ENCODE results near the gene STUB1. TPM values are rescaled to one million over a fixed set of nuclear protein-coding genes. Genes with fewer than 3 reads are reported as not detected.

STUB1 gene
- total RNA-seq, 1 experiment from 2014 or later: 102 TPM

GRCh38 chr16:718922-719321 lies 38.7 kb downstream of the STUB1 start:
- Histone ChIP-seq H3K27me3 (ENCODE audit: insufficient read depth, low read length) (no peaks in the 10 kb centered on the region; the same call in 1 of the 2 replicates), H3K9ac (ENCODE audit: extremely low read depth, insufficient read length, low read length) (no peak overlapping the region), H2BK120ac (ENCODE audit: low read depth, low read length, poor library complexity, severe bottlenecking) (no peak overlapping the region), H3K4me1 (ENCODE audit: insufficient read depth, low read length) (no peaks in the 10 kb centered on the region), H3K4me2 (ENCODE audit: insufficient read depth, insufficient read length, low read length) (no peak overlapping the region), H3K79me1 (ENCODE audit: insufficient read depth, low read depth, low read length, poor library complexity, severe bottlenecking) (no peaks in the 10 kb centered on the region), H2AK5ac (ENCODE audit: insufficient read length, low read length) (no peak overlapping the region), H2BK12ac (ENCODE audit: insufficient read length, low read depth, low read length) (no peak overlapping the region), H2BK5ac (ENCODE audit: insufficient read length, low read length) (no peak overlapping the region), H3K18ac (ENCODE audit: insufficient read length, low read depth, low read length) (no peak overlapping the region), H3K23me2 (ENCODE audit: insufficient read length, low read depth, low read length, poor library complexity, severe bottlenecking) (peaks cover 10% of the 10 kb centered on the region), H3K4ac (ENCODE audit: low read depth, low read length) (no peak overlapping the region), H3K27ac (ENCODE audit: insufficient read length, low read depth, low read length) (no peak overlapping the region), H3T11ph (ENCODE audit: low read length) (no peak overlapping the region), H3K14ac (ENCODE audit: insufficient read depth, low read length) (no peak overlapping the region), H2BK15ac (ENCODE audit: low read depth, low read length) (no peak overlapping the region), H2BK20ac (ENCODE audit: low read depth, low read length, poor library complexity, severe bottlenecking) (no peak overlapping the region), H3K79me2 (ENCODE audit: insufficient read depth, low read length) (no peaks in the 10 kb centered on the region), H3K56ac (ENCODE audit: insufficient read length, low read depth, low read length) (no peak overlapping the region), H2AFZ (ENCODE audit: low read length) (no peak overlapping the region), H4K5ac (ENCODE audit: insufficient read length, low read depth, low read length) (no peak overlapping the region), H4K8ac (replicated peaks; ENCODE audit: insufficient read length, low read depth, low read length) (no peak overlapping the region), H3K9me3 (ENCODE audit: control insufficient read depth, low read depth, low read length) (no peaks in the 10 kb centered on the region), H3K23ac (ENCODE audit: insufficient read length, low read depth, low read length) (no peak overlapping the region), H4K20me1 (ENCODE audit: control insufficient read depth, insufficient read depth, insufficient read length) (no peaks in the 10 kb centered on the region), H4K91ac (ENCODE audit: insufficient read length, low read depth, low read length) (no peak overlapping the region)
- H3K4me3 Mint-ChIP-seq: peak overlapping the region in 1 of 2 experiments; percentile 58; a peak in 3 of 5 replicates
- no peak for TF ChIP-seq CTCF (conservative IDR thresholded peaks at IDR 0.05)
- WGBS (ENCODE audit: extremely low coverage, insufficient read length, low lambda C conversion rate): no CpG with 5 or more reads among the region's 6 CpGs
- DNase-seq: no peak
- H3K27ac Mint-ChIP-seq: no peak overlapping the region
- H3K27me3 Mint-ChIP-seq (ENCODE audit: low read depth): peaks cover 32% of the 10 kb centered on the region
- peaks cover 14 to 28% of the 10 kb centered on the region in 2 experiments for H3K4me1 Mint-ChIP-seq
- H3K36me3 Mint-ChIP-seq (ENCODE audit: insufficient read depth in 1 of 3, low read depth in 3 of 3): peaks cover 0 to 5% (median 3%) of the 10 kb centered on the region in 3 experiments; a peak in 1 of 7 replicates
- no peaks in the 10 kb centered on the region for H3K9me3 Mint-ChIP-seq

All from H9 (cell line).